Astrocyte (in vitro differentiated cells and primary cell): ENCODE results near the gene SAG. TPM values are rescaled to one million over a fixed set of nuclear protein-coding genes. Genes with fewer than 3 reads are reported as not detected.

Experiments used
- DNase-seq: peaks from one replicate; pipeline ENCODE4 v3.0.0-alpha.2; 2010; ENCODE audit warnings: low read depth
- FAIRE-seq: peaks from 2 replicates; lab custom pipeline; 2011; peaks lifted over from hg19 to GRCh38; lab: Jason Lieb, UNC
- H2AFZ ChIP-seq: 2 replicates; pipeline ENCODE4 v1.6.0; 2012; ENCODE audit warnings: low read depth, low read length, inconsistent platforms
- H3K27ac ChIP-seq: 2 replicates; pipeline ENCODE4 v1.5.1; 2011; ENCODE audit warnings: low read depth, low read length, inconsistent platforms
- H3K27me3 ChIP-seq: 2 replicates; pipeline ENCODE4 v1.6.0; 2011; ENCODE audit warnings: low read length, inconsistent platforms; ENCODE audit not compliant: insufficient read depth
- H3K36me3 ChIP-seq: 2 replicates; pipeline ENCODE4 v1.5.1; 2011; ENCODE audit warnings: low read length, inconsistent platforms; ENCODE audit not compliant: insufficient read depth
- H3K4me1 ChIP-seq: 2 replicates; pipeline ENCODE4 v1.5.1; 2011; ENCODE audit warnings: low read length, inconsistent platforms; ENCODE audit not compliant: insufficient read depth
- H3K4me2 ChIP-seq: 2 replicates; pipeline ENCODE4 v1.6.0; 2012; ENCODE audit warnings: low read length, inconsistent platforms
- H3K4me3 ChIP-seq: 2 replicates; pipeline ENCODE4 v1.5.1; 2011; ENCODE audit warnings: low read depth, mild to moderate bottlenecking, low read length, inconsistent platforms; ENCODE audit not compliant: insufficient read depth
- H3K79me2 ChIP-seq: 2 replicates; pipeline ENCODE4 v1.6.0; 2012; ENCODE audit warnings: mild to moderate bottlenecking, low read length, inconsistent platforms; ENCODE audit not compliant: insufficient read depth
- H3K9ac ChIP-seq: 2 replicates; pipeline ENCODE4 v1.6.0; 2012; ENCODE audit warnings: mild to moderate bottlenecking, low read length, inconsistent platforms
- H3K9me3 ChIP-seq: 2 replicates; pipeline ENCODE4 v1.5.1; 2012; ENCODE audit warnings: low read depth, mild to moderate bottlenecking, low read length, inconsistent platforms; ENCODE audit not compliant: insufficient read depth
- H4K20me1 ChIP-seq: 2 replicates; pipeline ENCODE4 v1.6.0; 2012; ENCODE audit warnings: low read length, inconsistent platforms; ENCODE audit not compliant: insufficient read depth
- H3K27ac Mint-ChIP-seq: one replicate; pipeline ENCODE4 v1.8.0; 2021; ENCODE audit warnings: mild to moderate bottlenecking, mixed read lengths; ENCODE audit not compliant: unreplicated experiment
- H3K27me3 Mint-ChIP-seq: one replicate; pipeline ENCODE4 v1.8.0; 2021; ENCODE audit warnings: low read depth, mixed read lengths; ENCODE audit not compliant: unreplicated experiment
- H3K36me3 Mint-ChIP-seq: one replicate; pipeline ENCODE4 v1.8.0; 2021; ENCODE audit warnings: low read depth, mixed read lengths; ENCODE audit not compliant: unreplicated experiment
- H3K4me1 Mint-ChIP-seq: one replicate; pipeline ENCODE4 v1.8.0; 2021; ENCODE audit warnings: low read depth, mixed read lengths; ENCODE audit not compliant: unreplicated experiment
- H3K4me3 Mint-ChIP-seq: one replicate; pipeline ENCODE4 v1.8.0; 2021; ENCODE audit warnings: mild to moderate bottlenecking, moderate library complexity, mixed read lengths; ENCODE audit not compliant: unreplicated experiment
- H3K9me3 Mint-ChIP-seq: one replicate; pipeline ENCODE4 v1.8.0; 2021; ENCODE audit warnings: mild to moderate bottlenecking, mixed read lengths; ENCODE audit not compliant: unreplicated experiment
- CTCF ChIP-seq: IDR thresholded peaks from 2 replicates; pipeline ENCODE4 v1.5.1; 2011; ENCODE audit warnings: low read depth, mild to moderate bottlenecking, inconsistent platforms, low read length, moderate library complexity; ENCODE audit not compliant: insufficient read depth
- EZH2 ChIP-seq: IDR thresholded peaks from 2 replicates; pipeline ENCODE4 v1.6.1; 2012; ENCODE audit warnings: mild to moderate bottlenecking, low read length, inconsistent platforms; ENCODE audit not compliant: insufficient read depth
- total RNA-seq: library from RNA; stranded (reverse); gene quantifications from 2 replicates; pipeline ENCODE4 v1.2.1, GENCODE V29; 2021

SAG gene
- total RNA-seq, 1 donor from 2014 or later = not detected

GRCh38 chr2:233314180-233314925 is 6.7 kb downstream of the SAG start:
- Mint-ChIP-seq H3K27me3 (peaks cover 37% of the 10 kb centered on the region), H3K4me1 (no peaks in the 10 kb centered on the region), H3K36me3 (no peaks in the 10 kb centered on the region), H3K9me3 (peaks cover 3% of the 10 kb centered on the region), H3K4me3 (no peak overlapping the region), H3K27ac (no peak overlapping the region)
- Histone ChIP-seq H3K9ac (no peak overlapping the region), H3K4me2 (no peak overlapping the region), H3K4me1 (no peaks in the 10 kb centered on the region), H4K20me1 (no peaks in the 10 kb centered on the region), H3K79me2 (no peaks in the 10 kb centered on the region), H3K27ac (no peak overlapping the region), H3K27me3 (peaks cover 5% of the 10 kb centered on the region), H3K36me3 (no peaks in the 10 kb centered on the region), H3K9me3 (no peaks in the 10 kb centered on the region), H2AFZ (no peak overlapping the region), H3K4me3 (no peak overlapping the region)
- no peak for TF ChIP-seq CTCF
- TF ChIP-seq EZH2 = no peak
- FAIRE-seq (no peak), DNase-seq (no peak)

- DNase-seq (no peak), FAIRE-seq (no peak)
- peaks cover 17% of the 10 kb centered on the region for H3K27me3 ChIP-seq
- H3K4me1 Mint-ChIP-seq = no peaks in the 10 kb centered on the region
- H3K36me3 ChIP-seq = no peaks in the 10 kb centered on the region
- no peaks in the 10 kb centered on the region for H3K36me3 Mint-ChIP-seq
- H2AFZ ChIP-seq = no peak overlapping the region
- no peaks in the 10 kb centered on the region for H3K9me3 ChIP-seq
- H3K27ac ChIP-seq = no peak overlapping the region
- no peaks in the 10 kb centered on the region for H3K4me1 ChIP-seq
- TF ChIP-seq CTCF (no peak), EZH2 (no peak)
- no peak overlapping the region for H3K27ac Mint-ChIP-seq
- H3K4me3 Mint-ChIP-seq = no peak overlapping the region
- no peaks in the 10 kb centered on the region for H3K79me2 ChIP-seq
- H4K20me1 ChIP-seq = no peaks in the 10 kb centered on the region
- H3K27me3 Mint-ChIP-seq = peaks cover 41% of the 10 kb centered on the region
- H3K4me3 ChIP-seq = no peak overlapping the region
- no peak overlapping the region for H3K9ac ChIP-seq
- H3K4me2 ChIP-seq = no peak overlapping the region
- H3K9me3 Mint-ChIP-seq = no peaks in the 10 kb centered on the region
Measured at GRCh38 chr2:233317196-233317943, 9.8 kb downstream of the SAG start.

GRCh38 chr2:233319256-233319655 is 11.6 kb downstream of the SAG start:
- H3K4me3 ChIP-seq = no peak overlapping the region
- H3K27ac Mint-ChIP-seq = no peak overlapping the region
- no peaks in the 10 kb centered on the region for H3K79me2 ChIP-seq
- H3K4me1 Mint-ChIP-seq = no peaks in the 10 kb centered on the region
- H3K4me3 Mint-ChIP-seq = no peak overlapping the region
- H3K27ac ChIP-seq = no peak overlapping the region
- no peaks in the 10 kb centered on the region for H3K9me3 Mint-ChIP-seq
- H3K27me3 ChIP-seq = peaks cover 17% of the 10 kb centered on the region
- no peaks in the 10 kb centered on the region for H3K36me3 Mint-ChIP-seq
- DNase-seq (no peak), FAIRE-seq (no peak)
- TF ChIP-seq EZH2 (no peak), CTCF (no peak)
- no peaks in the 10 kb centered on the region for H3K9me3 ChIP-seq
- no peak overlapping the region for H3K4me2 ChIP-seq
- H3K27me3 Mint-ChIP-seq = peaks cover 36% of the 10 kb centered on the region
- H4K20me1 ChIP-seq = no peaks in the 10 kb centered on the region
- no peaks in the 10 kb centered on the region for H3K4me1 ChIP-seq
- H3K36me3 ChIP-seq = no peaks in the 10 kb centered on the region
- no peak overlapping the region for H3K9ac ChIP-seq
- H2AFZ ChIP-seq = no peak overlapping the region
